UCSD-AML1 (cell line): ENCODE measurements around the gene SMOC1.
"Not testable (repeated sequence)": the region's sequence is repeated elsewhere in the genome, so short reads cannot be mapped to it uniquely, and the experiment has no call there.

Experiments used
- DNase-seq: peaks from one replicate; lab custom pipeline; 2025; ENCODE audit not compliant: unreplicated experiment; lab: John Stamatoyannopoulos, UW

SMOC1 gene

DNA sequence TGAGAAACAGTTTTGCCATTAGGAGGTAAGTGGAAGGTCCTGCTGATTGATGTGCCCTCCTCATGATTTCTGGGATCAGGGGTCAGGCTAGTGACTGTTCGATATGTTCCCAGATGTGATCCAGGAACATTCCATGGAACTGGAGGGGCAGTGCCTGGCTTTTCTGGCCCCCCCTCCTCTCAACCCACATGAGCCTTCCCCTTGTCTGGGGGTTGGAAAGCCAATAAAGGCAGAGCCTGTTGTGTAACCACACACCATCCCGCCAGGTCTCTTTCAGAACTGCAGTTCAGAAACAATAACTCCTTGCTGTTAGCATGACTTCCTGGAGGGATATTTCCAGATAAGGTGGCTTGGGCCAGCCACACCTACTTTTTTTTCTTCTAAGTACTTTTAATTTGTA lies 17.8 kb downstream of the SMOC1 start:
- DNase-seq: no peak

DNA sequence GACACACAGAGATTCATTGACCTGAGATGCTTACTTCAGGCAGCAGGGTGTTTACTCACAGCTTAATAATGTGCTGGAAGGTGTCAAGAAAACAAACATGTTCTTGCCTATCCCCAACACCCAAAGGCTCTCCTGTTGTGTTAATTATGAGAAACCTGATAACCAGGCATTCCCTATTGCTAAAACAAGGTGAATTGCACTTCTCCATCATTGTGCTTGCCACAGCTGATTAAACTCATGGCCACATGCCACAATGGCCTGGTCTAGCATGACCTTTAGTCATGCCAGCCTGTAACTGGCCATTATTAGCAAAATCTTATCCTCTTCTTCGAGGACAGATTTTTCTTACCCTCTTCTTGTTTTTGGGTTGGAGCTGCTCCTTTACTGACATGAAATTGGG lies 21.4 kb downstream of the SMOC1 start:
- DNase-seq: no peak

DNA sequence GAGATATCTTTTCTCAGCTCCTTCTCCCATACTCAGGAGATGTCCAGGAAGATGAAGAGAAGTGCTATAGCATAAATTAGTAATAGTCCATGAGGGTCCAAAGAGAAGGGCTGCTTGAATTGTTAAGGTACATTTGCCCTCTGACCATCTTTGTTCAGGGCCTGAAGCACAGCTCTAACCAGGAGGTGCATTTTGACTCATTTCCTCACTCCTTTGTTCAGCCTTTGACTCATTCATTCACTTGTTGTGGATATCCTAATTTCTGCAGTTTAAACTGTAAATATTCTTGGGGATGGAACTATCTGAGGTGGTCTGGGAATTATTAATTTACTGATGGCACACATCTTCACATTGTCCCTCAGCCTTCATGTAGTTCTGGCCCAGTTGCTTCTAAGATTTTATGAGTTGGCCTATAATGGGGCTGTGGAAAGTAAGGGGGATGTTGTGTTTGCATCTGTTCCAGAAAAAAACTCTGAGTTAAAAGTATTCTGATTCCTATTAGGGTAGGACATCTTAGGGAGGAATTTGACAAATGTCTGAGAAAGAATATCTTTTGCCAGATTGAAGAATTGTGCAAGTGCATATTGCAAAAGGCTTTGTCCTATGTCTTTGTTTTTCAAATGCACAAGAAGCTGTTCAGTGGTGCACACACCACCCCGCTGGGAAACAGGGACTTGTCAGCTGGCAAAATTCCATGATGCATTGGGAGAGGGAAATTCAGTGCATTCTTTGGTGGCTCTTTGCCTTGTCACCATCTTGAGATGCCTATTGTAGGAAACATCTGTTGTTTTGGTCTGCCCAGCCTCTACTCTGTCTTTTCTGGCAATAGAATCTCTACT lies 22.1 kb downstream of the SMOC1 start:
- DNase-seq: no peak

- DNase-seq: not testable (repeated sequence)
Observed at GRCh38 chr14:69903046-69903445, 23.8 kb downstream of the SMOC1 start.

DNA sequence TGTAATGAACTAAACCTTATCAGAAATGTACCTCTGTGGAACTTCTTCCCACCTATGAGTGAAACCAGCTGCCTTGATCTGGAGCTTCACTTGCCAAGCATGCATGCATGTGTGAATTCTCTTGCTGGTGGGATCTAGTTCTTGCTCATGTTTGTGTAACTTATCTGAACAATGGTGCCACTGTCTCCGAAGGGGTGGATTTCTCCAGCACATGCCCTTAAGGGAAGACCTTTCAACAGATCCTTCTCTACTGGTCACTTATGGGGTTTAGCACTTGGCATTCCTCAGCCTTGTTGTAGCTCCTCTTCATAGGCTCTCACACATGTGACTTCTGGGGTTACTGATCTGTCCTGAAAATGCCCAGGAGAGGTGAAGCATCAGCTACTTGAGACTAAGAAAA lies 25.0 kb downstream of the SMOC1 start:
- DNase-seq: no peak

DNA sequence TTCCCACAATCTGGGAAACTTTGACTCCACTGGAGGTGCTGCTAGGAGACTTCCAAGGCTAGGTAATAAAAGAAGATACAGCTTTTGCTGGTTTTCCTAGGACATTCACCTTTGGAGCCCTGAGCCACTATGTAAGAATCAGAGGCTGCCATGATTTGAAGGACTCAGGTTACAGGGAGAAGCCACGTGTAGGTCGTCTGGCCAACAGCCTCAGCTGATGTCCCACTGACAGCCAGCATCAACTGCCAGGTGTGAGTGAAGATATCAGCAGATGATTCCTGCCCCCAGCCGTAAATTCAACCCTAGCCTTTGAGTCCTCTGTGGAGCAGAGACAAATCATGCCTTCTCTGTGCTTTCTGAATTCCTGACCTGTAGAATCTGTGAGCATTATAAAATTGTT lies 27.0 kb downstream of the SMOC1 start:
- DNase-seq: no peak

DNA sequence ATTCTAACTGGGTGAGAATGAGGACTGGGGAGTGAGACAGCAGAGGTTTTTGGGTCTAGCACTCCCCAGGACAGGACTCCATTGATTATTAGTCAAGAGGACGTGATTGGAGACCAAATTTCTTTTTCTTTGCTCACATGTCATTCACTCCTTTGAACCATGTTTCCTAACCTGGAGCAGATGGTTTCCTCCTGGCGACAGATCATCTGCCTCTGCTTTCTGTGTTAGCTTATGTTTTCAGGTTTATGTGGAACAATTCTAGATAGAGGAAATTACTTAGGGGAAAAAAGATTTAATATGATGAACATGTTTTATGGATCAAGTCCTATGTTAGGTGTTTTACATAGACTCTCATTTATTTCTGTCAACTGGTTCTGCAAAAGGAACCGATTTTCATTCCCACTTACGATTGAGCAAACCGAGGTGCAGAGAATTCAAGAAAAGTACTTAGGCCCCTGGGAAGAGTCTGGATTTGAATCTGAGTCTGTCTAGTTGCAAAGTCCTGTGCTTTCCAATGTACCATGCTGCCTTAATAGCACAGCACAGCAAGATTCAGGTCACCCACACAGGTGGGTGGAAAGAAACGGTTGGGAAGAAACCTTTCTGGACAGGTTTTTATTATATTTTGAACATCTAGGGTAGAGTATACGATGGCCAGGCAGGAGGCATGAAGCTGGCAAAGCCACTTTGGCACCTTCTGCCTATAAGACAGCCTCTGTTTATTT lies 30.8 kb downstream of the SMOC1 start:
- no peak for DNase-seq

DNA sequence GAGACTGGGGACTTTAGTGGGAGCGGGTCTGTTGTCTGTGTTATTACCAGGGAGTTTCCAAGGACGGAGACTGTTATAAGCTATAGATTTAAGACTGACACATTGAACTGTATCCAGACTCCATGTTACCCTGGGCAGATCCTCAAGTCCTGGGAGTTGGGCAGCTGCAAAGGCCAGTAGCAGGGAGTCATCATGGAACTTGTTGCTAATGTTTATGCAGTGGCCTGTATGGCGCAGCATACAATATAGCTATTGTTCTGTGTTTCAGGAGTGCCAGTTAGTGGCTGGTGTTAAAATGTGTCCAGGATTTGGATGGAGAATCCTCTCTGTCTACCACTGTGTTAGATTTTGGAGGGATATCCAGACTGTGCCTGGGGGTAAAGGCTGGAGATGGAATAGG lies 31.7 kb downstream of the SMOC1 start:
- no peak for DNase-seq

DNA sequence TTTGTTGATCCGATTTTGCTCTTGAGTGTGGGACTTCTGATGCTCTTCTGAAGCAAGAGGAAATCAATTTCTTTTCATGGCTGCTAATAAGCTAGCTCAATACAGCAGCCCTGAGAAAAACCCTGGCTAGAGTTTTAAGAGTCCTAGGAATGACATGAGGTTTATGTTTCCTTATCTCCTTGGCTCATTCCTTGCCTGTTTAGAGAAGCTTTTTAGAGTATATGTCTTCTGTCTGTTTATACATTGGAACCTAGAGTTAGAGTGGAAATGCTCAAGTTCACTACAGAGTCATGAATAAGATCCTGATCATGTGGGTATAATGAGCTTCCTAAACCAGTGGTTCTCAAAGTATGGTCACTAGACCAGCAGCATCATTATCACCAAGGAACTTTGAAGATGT lies 34.5 kb downstream of the SMOC1 start:
- DNase-seq: no peak

DNA sequence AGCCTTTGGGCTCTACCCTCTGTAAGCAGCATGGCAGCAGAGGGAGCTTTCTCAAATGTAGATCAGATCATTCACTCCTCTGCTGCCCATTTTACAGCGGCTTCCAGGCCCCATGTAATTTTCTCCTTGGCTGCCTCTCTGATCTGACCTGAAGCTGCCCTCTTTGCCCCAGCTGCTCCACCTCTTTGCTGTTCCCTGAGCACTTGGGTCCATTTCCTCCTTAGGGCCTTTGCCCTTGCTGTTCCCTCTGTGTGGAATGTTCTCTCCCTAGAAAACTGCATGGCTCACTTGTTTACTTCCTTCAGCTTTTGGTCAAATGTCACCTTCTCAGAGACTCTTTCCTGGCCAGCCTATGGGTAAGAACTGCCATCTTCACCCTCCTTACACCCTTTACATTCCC lies 37.2 kb downstream of the SMOC1 start:
- no peak for DNase-seq

GRCh38 chr14:69917287-69917686 lies 38.1 kb downstream of the SMOC1 start:
- DNase-seq: no peak

GRCh38 chr14:69919815-69920214 lies 40.6 kb downstream of the SMOC1 start:
- no peak for DNase-seq

DNA sequence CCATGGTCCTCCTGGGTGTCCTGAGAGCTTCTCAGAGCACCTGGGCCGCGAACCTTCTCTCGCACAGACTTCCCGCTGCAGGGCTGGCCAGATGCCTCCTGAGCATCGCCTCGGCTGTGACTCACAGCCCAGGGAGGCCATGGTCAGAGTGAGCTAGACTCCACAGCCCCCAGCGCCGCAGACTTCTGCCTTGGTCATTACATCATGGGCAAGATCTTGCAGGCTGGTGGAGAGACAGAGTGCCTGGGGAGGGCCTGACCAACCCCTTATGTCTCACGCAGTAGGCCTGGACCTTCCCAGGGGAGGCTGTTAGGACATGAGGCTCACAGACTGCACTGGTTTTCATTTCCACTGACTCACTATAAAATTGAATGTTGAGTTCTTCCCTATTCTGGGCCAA lies 41.8 kb downstream of the SMOC1 start:
- DNase-seq: no peak

DNA sequence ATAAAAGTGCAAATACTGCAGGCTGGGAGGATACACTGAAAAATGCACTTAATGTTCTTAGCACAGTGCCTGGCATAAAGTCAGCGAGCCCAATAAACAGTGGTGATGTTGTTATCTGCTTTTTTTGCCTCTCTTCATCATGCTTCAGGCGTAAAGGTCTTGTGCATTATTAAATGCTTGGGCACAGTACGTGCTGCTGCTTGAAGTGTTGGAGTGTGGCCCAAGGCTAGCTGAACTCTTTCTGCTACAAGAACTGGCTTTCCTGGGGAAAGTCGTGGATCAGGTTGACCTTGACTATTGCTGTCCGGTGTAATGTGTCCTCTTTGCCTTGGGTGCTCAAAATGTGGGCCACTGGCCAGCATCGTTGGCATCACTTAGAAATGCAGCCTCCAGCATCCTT lies 43.0 kb downstream of the SMOC1 start:
- DNase-seq: no peak

- DNase-seq: no peak
Observed at GRCh38 chr14:69924201-69924600, 45.0 kb downstream of the SMOC1 start.

DNA sequence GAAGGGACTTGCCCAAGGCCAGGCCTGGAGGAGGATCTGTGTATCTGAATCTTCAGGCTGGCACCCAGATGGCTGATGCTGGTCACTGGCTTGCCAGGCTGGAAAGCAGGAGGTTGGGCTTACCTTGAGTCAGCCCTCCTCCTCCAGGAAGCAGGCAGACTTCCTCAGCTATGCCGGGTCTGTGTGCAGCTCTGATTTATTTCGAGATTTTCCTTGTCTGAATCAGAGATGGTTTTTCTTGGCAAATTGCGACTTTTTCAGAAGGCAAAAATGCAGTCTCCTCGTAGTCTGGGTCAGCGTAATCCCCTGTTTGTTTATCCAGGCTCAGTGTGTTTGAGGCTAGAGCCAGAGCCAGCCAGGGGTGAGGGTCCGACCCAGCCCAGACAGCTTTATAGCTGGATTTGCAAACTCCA lies 48.9 kb downstream of the SMOC1 start:
- no peak for DNase-seq

DNA sequence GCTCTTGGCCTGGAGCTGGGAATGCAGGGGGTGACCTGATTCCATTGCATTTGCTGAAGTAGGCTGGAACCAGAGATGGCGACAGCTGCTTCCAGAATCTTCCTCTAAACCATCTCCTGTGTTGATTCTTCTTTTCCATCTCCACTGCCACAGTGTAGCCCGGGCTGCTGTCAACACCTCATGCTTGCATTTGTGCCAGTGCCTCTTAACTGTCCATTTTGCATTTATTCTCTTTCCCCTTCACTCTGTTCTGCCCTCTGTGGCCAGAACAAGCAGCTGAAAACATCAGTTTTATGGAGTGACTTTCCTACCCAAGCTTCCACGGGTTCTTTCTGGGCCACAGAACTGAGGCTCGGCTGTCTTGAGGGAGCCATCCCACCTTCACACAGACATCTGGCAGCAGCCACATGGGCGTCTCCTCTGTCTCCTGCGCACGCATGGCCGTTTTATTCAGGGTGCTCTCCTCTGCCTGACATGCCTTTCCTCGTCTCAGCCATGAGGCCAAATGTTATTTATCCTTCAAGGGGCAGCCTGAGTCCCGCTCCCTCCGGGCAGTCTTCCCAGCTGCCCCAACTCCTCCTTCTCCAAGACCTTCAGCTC lies 51.7 kb downstream of the SMOC1 start:
- no peak for DNase-seq

DNA sequence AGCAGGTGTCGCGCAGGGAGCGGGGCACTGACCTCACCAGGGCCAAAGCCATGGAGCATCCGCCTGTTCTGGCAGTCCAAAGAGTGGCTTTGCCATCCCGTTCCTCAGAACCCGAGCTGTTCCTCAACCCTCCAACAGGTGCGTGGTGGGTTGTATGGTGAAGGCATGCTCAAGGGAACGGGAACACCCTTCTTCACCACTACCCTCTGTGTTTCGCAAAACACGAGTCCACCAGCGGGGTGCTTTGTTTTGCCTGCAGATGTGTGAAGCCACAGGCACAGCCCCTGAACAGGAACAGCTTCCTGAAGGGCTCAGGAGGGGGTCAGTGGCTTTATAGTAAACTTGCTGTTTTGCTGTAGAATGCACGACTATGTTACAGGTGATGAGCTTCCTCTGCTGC lies 52.7 kb downstream of the SMOC1 start:
- no peak for DNase-seq

DNA sequence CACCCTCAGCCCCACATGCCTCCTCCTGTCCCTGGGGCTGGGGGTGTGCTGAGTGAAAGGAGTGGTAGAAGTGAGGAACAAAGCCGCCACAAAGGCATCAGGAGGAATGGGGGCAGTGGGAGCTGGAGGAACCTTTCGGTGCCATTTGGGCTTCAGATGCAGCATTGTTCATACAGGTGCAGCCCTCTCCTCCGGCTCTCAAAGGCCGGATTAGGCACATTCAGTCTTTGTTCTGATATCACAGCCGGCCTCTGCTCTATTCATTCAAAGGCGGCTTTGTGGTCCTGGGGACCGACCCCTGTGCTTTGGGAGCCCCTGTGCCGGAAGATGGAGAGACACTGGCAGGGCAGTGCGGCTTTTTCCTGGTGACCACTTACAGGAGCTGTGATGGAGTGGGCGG lies 53.2 kb downstream of the SMOC1 start:
- no peak for DNase-seq

DNA sequence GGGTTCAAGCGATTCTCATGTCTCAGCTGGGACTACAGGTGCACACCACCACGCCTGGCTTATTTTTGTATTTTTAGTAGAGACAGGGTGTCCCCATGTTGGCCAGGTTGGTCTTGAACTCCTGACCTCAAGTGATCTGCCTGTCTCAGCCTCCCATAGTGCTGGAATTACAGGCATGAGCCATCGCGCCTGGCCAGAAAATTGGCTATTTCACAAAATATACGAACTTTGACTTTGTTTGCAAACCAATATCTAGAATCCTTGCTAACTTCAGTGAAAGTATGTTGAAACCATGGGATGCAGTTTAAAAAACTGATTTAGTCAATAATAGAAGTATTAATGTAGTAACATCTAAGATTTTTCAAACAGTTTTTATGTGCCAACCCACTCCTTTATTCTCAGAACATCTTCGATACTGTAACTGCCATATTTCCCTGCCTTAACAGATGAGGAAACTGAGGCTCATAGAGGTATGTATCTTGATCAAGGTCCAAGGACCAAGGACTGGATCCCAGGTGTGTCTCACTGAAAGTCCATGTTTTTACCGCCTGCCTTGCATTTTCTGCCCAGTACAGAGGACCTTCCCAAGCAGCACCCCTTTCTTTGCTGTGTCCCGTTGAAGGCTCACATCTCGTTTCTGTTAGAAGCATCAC lies 54.5 kb downstream of the SMOC1 start:
- DNase-seq: no peak

DNA sequence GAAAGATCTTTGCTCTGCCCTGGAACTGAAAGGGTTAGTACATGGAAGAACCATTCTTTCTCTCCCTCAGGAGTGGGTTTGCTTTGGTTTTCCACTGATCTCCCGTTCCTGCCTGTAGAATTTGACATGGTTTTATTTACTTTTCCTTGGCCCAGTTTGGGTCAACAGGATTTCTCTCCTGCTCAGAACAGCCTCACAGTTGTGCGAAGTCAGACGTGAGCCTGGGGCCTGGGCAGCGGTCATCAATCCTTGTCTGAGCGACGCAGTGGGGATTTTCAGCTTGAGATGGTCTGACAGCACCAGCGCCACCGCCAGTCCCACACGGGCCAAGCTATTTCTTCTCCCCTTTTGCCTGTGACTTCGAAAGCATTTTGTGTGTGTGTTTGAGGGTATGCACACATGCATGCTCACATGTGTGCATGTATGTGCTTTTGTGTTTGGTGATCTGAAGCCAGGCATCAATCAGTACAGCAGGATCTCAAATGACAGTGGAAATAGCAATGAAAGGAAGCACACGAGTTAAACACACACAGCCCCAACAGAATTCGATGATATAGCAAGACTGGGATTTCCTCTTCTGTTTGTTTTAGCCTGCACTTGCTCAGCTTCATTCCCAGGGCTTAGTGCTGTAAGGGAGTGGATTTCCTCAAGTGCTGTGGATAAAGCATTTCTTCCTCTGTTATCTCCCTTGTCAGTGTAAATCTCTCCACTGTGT lies 58.3 kb downstream of the SMOC1 start:
- DNase-seq: no peak
